Activated CD8-positive, alpha-beta T cell treated with anti-CD3 and anti-CD28 coated beads, Interleukin-2, amount 10 ng/mL, durations not matched to agents 7 days and 5 days (primary cell): ENCODE data around the gene PLXDC2. TPM values are rescaled to one million over a fixed set of nuclear protein-coding genes. Genes with fewer than 3 reads are reported as not detected.

Experiments
- ATAC-seq: fragments of 150-1000 bp; cut with Tn5 transposase; one replicate; pipeline ENCODE4 v1.10.0; 2021; ENCODE audit warnings: moderate library complexity
- CTCF ChIA-PET: fragments of 350-600 bp; sonication (Branson Sonifier 250); formaldehyde crosslinking; loops from one replicate; lab custom pipeline; 2021; ENCODE audit warnings: antibody characterized with exemption; lab: Charles Lee
- POLR2A ChIA-PET: fragments of 350-600 bp; sonication (Branson Sonifier 250); formaldehyde crosslinking; loops from one replicate; lab custom pipeline; 2021; ENCODE audit warnings: antibody characterized with exemption; lab: Charles Lee
- DNase-seq: peaks from one replicate; pipeline ENCODE4 v3.0.0-alpha.2; 2020
- H3K27ac Mint-ChIP-seq: one replicate; pipeline ENCODE4 v1.8.0; 2021; ENCODE audit warnings: mild to moderate bottlenecking, mixed read lengths
- H3K27me3 Mint-ChIP-seq: one replicate; pipeline ENCODE4 v1.8.0; 2021; ENCODE audit warnings: low read depth, mixed read lengths
- H3K36me3 Mint-ChIP-seq: one replicate; pipeline ENCODE4 v1.8.0; 2021; ENCODE audit warnings: low read depth, mixed read lengths
- H3K4me1 Mint-ChIP-seq: one replicate; pipeline ENCODE4 v1.8.0; 2021; ENCODE audit warnings: low read depth, mixed read lengths
- H3K4me3 Mint-ChIP-seq: one replicate; pipeline ENCODE4 v1.8.0; 2021; ENCODE audit warnings: mild to moderate bottlenecking, mixed read lengths
- H3K9me3 Mint-ChIP-seq: one replicate; pipeline ENCODE4 v1.8.0; 2022; ENCODE audit warnings: mixed read lengths; ENCODE audit not compliant: insufficient read depth
- total RNA-seq, 2 experiments: library from RNA; stranded (reverse); gene quantifications; one replicate each; pipeline ENCODE4 v1.2.3, GENCODE V29; 2021

The PLXDC2 gene
- total RNA-seq, 2 experiments from 2014 or later: 0.05 TPM; not detected in 1

GRCh38 chr10:19872504-19873271 lies 56.5 kb downstream of the PLXDC2 start:
- CTCF ChIA-PET: no interaction called here

GRCh38 chr10:19874190-19874589 lies 58.0 kb downstream of the PLXDC2 start:
- DNase-seq (no peak), ATAC-seq (no peak)
- Mint-ChIP-seq H3K4me3 (no peak overlapping the region), H3K36me3 (no peaks in the 10 kb centered on the region), H3K4me1 (no peaks in the 10 kb centered on the region), H3K9me3 (no peaks in the 10 kb centered on the region), H3K27me3 (no peaks in the 10 kb centered on the region), H3K27ac (no peak overlapping the region)
- POLR2A ChIA-PET: no interaction called here
- CTCF ChIA-PET: no interaction called here

More at GRCh38 chr10:19872504-19873271, 56.5 kb downstream of the PLXDC2 start:
- no peak for ATAC-seq
- DNase-seq: no peak
- Mint-ChIP-seq H3K4me1 (no peaks in the 10 kb centered on the region), H3K27ac (no peak overlapping the region), H3K36me3 (no peaks in the 10 kb centered on the region), H3K27me3 (no peaks in the 10 kb centered on the region), H3K9me3 (no peaks in the 10 kb centered on the region), H3K4me3 (no peak overlapping the region)
- POLR2A ChIA-PET: no interaction called here

- Mint-ChIP-seq H3K36me3 (no peaks in the 10 kb centered on the region), H3K4me1 (no peaks in the 10 kb centered on the region), H3K27me3 (no peaks in the 10 kb centered on the region), H3K9me3 (no peaks in the 10 kb centered on the region), H3K4me3 (no peak overlapping the region), H3K27ac (no peak overlapping the region)
- ATAC-seq: no peak
- CTCF ChIA-PET: no interaction called here
- POLR2A ChIA-PET: no interaction called here
- DNase-seq: no peak
These were observed 58.6 kb downstream of the PLXDC2 start for GRCh38 chr10:19874791-19875190.

GRCh38 chr10:19876570-19876969 lies 60.3 kb downstream of the PLXDC2 start:
- ATAC-seq: no peak
- no peaks in the 10 kb centered on the region for H3K4me1 Mint-ChIP-seq

GRCh38 chr10:19877466-19878255 lies 61.4 kb downstream of the PLXDC2 start:
- Mint-ChIP-seq H3K36me3 (no peaks in the 10 kb centered on the region), H3K27ac (no peak overlapping the region), H3K4me1 (no peaks in the 10 kb centered on the region), H3K4me3 (no peak overlapping the region), H3K9me3 (no peaks in the 10 kb centered on the region), H3K27me3 (no peaks in the 10 kb centered on the region)
- POLR2A ChIA-PET: no interaction called here
- ATAC-seq (no peak), DNase-seq (no peak)
- CTCF ChIA-PET: no interaction called here

More at GRCh38 chr10:19876570-19876969, 60.3 kb downstream of the PLXDC2 start:
- Mint-ChIP-seq H3K27ac (no peak overlapping the region), H3K36me3 (no peaks in the 10 kb centered on the region), H3K9me3 (no peaks in the 10 kb centered on the region), H3K4me3 (no peak overlapping the region), H3K27me3 (no peaks in the 10 kb centered on the region)
- ChIA-PET CTCF (no interaction called here), POLR2A (no interaction called here)
- DNase-seq: no peak

- Mint-ChIP-seq H3K4me1 (no peaks in the 10 kb centered on the region), H3K27ac (no peak overlapping the region), H3K9me3 (no peaks in the 10 kb centered on the region), H3K4me3 (no peak overlapping the region), H3K36me3 (no peaks in the 10 kb centered on the region), H3K27me3 (no peaks in the 10 kb centered on the region)
- ATAC-seq (no peak), DNase-seq (no peak)
- ChIA-PET CTCF (no interaction called here), POLR2A (no interaction called here)
These were observed 66.4 kb downstream of the PLXDC2 start for GRCh38 chr10:19882621-19883020.

GRCh38 chr10:19888061-19888660 lies 71.9 kb downstream of the PLXDC2 start:
- H3K4me3 Mint-ChIP-seq: no peak overlapping the region
- no peaks in the 10 kb centered on the region for H3K36me3 Mint-ChIP-seq
- H3K9me3 Mint-ChIP-seq: no peaks in the 10 kb centered on the region
- H3K4me1 Mint-ChIP-seq: no peaks in the 10 kb centered on the region
- H3K27me3 Mint-ChIP-seq: no peaks in the 10 kb centered on the region
- ChIA-PET CTCF (no interaction called here), POLR2A (no interaction called here)
- DNase-seq (no peak), ATAC-seq (no peak)
- H3K27ac Mint-ChIP-seq: no peak overlapping the region

- Mint-ChIP-seq H3K4me3 (no peak overlapping the region), H3K36me3 (no peaks in the 10 kb centered on the region), H3K27me3 (no peaks in the 10 kb centered on the region), H3K27ac (no peak overlapping the region), H3K9me3 (no peaks in the 10 kb centered on the region), H3K4me1 (no peaks in the 10 kb centered on the region)
- ChIA-PET POLR2A (no interaction called here), CTCF (no interaction called here)
- no peak for DNase-seq
- ATAC-seq: no peak
These were observed 73.0 kb downstream of the PLXDC2 start for GRCh38 chr10:19889256-19889655.

GRCh38 chr10:19891429-19891828 lies 75.2 kb downstream of the PLXDC2 start:
- no peaks in the 10 kb centered on the region for H3K4me1 Mint-ChIP-seq

GRCh38 chr10:19892270-19892669 lies 76.0 kb downstream of the PLXDC2 start:
- Mint-ChIP-seq H3K9me3 (no peaks in the 10 kb centered on the region), H3K27me3 (no peaks in the 10 kb centered on the region), H3K4me1 (no peaks in the 10 kb centered on the region), H3K4me3 (no peak overlapping the region), H3K27ac (no peak overlapping the region), H3K36me3 (no peaks in the 10 kb centered on the region)
- CTCF ChIA-PET: no interaction called here
- DNase-seq (no peak), ATAC-seq (no peak)
- POLR2A ChIA-PET: no interaction called here

More at GRCh38 chr10:19891429-19891828, 75.2 kb downstream of the PLXDC2 start:
- CTCF ChIA-PET: no interaction called here
- Mint-ChIP-seq H3K27ac (no peak overlapping the region), H3K27me3 (no peaks in the 10 kb centered on the region), H3K9me3 (no peaks in the 10 kb centered on the region), H3K4me3 (no peak overlapping the region), H3K36me3 (no peaks in the 10 kb centered on the region)
- POLR2A ChIA-PET: no interaction called here
- DNase-seq (no peak), ATAC-seq (no peak)

GRCh38 chr10:19892677-19893076 lies 76.4 kb downstream of the PLXDC2 start:
- H3K27me3 Mint-ChIP-seq: no peaks in the 10 kb centered on the region
- POLR2A ChIA-PET: no interaction called here

GRCh38 chr10:19895500-19895899 lies 79.3 kb downstream of the PLXDC2 start:
- ATAC-seq (no peak), DNase-seq (no peak)
- no peaks in the 10 kb centered on the region for H3K27me3 Mint-ChIP-seq
- no peak overlapping the region for H3K4me3 Mint-ChIP-seq
- H3K36me3 Mint-ChIP-seq: no peaks in the 10 kb centered on the region
- H3K27ac Mint-ChIP-seq: no peak overlapping the region
- ChIA-PET POLR2A (no interaction called here), CTCF (no interaction called here)
- H3K4me1 Mint-ChIP-seq: no peaks in the 10 kb centered on the region
- no peaks in the 10 kb centered on the region for H3K9me3 Mint-ChIP-seq

More at GRCh38 chr10:19892677-19893076, 76.4 kb downstream of the PLXDC2 start:
- no peaks in the 10 kb centered on the region for H3K36me3 Mint-ChIP-seq
- DNase-seq (no peak), ATAC-seq (no peak)
- CTCF ChIA-PET: no interaction called here
- H3K4me3 Mint-ChIP-seq: no peak overlapping the region
- H3K4me1 Mint-ChIP-seq: no peaks in the 10 kb centered on the region
- no peak overlapping the region for H3K27ac Mint-ChIP-seq
- no peaks in the 10 kb centered on the region for H3K9me3 Mint-ChIP-seq
